HG02798 (cell line): ENCODE data around the gene LRRC2.
"Not testable (repeated sequence)": the region's sequence is repeated elsewhere in the genome, so short reads cannot be mapped to it uniquely, and the experiment has no call there.

Experiments used
- ATAC-seq: cut with Tn5 transposase; IDR thresholded peaks from one replicate; pipeline ENCODE4 v1.9.1; 2021; ENCODE audit warnings: mild to moderate bottlenecking; ENCODE audit not compliant: unreplicated experiment, poor library complexity

The LRRC2 gene, protein sequence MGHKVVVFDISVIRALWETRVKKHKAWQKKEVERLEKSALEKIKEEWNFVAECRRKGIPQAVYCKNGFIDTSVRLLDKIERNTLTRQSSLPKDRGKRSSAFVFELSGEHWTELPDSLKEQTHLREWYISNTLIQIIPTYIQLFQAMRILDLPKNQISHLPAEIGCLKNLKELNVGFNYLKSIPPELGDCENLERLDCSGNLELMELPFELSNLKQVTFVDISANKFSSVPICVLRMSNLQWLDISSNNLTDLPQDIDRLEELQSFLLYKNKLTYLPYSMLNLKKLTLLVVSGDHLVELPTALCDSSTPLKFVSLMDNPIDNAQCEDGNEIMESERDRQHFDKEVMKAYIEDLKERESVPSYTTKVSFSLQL

DNA sequence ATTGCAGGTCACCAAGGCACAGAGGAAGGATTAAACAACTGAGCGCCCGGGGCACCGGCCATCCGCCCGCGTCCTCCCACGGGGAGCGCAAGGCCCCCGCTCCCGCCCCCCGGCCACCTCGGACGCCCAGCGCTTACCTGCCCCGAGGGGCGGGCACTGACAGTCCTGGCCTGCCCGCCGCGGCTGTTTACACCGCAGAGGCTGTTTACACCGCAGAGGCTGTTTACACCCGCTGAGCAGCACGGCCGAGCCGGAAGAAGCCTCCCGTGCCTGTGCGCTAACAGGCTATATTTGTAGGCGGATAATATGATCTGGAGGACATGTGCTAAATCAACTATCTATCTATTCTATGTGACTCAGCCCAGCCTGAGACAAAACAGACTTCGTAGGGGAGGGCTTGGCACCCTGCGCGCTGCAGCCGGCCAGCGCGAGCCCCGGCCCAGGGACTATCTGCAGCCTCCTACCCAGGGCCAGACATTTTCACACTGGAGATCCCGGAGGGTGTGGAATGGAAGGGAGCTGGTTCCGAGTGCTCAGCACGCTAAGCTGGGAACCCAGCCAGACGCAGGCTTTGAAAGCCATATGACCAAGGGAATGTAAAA lies at the start of gene LRRC2:
TSS of gene LRRC2 (minus strand) at position 263 of the 602 bp plus-strand sequence. CDS start 14,711 bp downstream, outside the sequence.
- ATAC-seq, result no peak

GRCh38 chr3:46615050-46615775 lies 49.1 kb upstream of the LRRC2 start:
- ATAC-seq, result no peak

GRCh38 chr3:46614431-46614830 lies 48.3 kb upstream of the LRRC2 start:
- ATAC-seq, result no peak

GRCh38 chr3:46613313-46614005 lies 47.4 kb upstream of the LRRC2 start:
- no peak for ATAC-seq

DNA sequence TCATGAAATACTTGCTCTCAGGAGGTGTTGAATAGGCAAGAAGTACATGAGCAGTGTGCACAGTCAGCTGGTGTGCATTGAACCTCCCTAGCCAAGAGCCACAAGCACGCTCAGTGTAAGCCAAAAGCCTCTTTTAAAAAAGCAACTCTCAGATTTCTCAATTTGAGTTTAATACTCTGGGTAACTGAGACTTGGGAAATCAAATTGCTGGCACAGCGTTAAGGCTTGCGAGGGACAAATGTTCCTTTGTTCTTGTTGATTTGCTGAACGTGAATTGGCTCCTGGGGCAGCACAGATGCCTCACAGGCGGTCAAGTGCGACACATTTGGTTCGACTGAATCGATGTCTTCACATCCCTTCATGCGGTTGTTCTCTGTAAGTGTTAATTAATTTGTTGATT lies 46.2 kb upstream of the LRRC2 start, which contains the start of gene FAM240A:
TSS of gene FAM240A (plus strand) at position 202 of the 400 bp plus-strand sequence. CDS start at position 361, 159 bp downstream.
- ATAC-seq, result no peak

- no peak for ATAC-seq
Measured at GRCh38 chr3:46609944-46610722, 44.0 kb upstream of the LRRC2 start.

DNA sequence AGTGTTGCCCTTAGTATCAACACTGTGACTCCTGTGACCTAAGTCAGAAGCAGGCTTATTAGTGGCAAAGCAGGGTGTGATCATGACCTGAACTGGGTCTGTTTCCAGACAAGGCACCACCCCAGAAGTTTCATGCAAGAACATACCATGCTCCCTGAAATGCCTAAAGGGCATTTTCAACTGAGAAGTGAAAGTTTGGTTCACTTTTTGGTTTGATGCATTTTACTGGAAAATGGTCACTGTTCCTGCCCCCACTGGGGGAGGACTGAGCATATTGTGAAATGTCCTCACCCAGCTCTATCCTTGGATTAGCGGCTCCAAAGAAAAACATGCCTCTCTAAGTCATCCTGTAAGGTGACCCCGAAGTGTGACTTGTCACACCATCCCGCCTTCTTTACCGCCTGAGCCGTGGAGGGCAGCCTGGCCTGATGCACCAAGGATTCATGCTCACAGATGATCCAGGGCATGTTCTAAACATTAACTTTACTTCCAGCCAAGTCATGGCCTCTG lies 43.2 kb upstream of the LRRC2 start:
- no peak for ATAC-seq

- ATAC-seq, result no peak
Measured at GRCh38 chr3:46607603-46608028, 41.5 kb upstream of the LRRC2 start.

- no peak for ATAC-seq
Measured at GRCh38 chr3:46604127-46604526, 38.0 kb upstream of the LRRC2 start.

GRCh38 chr3:46603446-46604046 lies 37.4 kb upstream of the LRRC2 start:
- no peak for ATAC-seq

GRCh38 chr3:46599590-46599989 lies 33.5 kb upstream of the LRRC2 start:
- ATAC-seq, result no peak

DNA sequence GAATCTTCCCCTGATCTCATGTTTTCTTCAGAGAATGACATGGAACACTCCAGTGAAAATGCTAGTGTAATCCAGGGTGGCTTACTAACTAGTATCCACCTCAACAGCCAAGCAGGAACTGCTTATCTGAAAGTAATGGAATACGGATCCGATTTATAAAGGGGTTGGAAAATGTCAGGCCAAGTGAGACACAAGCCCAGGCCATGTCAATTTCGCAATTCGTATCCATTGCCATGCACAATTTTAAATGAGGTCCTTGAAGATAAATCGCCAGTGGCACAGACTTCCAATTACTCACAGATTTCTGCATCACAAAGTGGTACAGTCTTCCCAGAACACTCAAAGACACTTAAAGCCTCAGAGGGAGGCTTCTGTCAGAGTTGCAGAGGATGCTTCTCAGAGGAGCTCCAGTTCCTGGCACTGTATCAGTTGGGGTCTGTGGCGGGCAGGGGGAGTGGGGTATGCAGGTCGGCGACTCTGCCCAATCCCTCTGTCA lies 29.8 kb upstream of the LRRC2 start:
- ATAC-seq, result no peak

GRCh38 chr3:46594723-46595122 lies 28.6 kb upstream of the LRRC2 start:
- no peak for ATAC-seq

DNA sequence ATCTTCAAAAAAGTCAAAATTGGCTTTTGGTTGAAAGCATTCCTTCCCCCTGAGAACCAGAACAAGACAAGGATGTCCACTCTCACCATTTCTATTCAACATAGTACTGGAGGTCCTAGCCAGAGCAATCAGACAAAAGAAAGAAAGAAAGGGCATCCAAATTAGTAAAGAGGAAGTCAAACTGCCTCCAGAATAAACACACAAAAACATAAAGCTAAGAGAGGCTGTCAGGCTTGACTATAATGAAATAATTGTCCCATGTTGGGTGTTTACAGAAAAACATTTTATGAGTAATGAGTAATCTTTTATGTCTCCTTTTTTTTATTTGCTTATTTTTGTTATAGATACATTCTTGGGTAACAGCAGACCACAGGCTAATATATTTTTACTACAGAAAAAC lies 27.9 kb upstream of the LRRC2 start:
- ATAC-seq, result no peak

- ATAC-seq, result no peak
Measured at GRCh38 chr3:46593274-46593862, 27.3 kb upstream of the LRRC2 start.

- ATAC-seq, result not testable (repeated sequence)
Measured at GRCh38 chr3:46587268-46587667, 21.2 kb upstream of the LRRC2 start.

- ATAC-seq, result no peak
Measured at GRCh38 chr3:46586738-46587246, 20.7 kb upstream of the LRRC2 start.
